ENCODE results near the gene PRRX1.

Gene PRRX1

GRCh38 chr1:170663404-170664092 is 383 bp upstream of the PRRX1 start:
- in situ Hi-C loops (cut with MboI; ENCODE audit: low sequenced_read_pairs): no loop called here

GRCh38 chr1:170664828-170665612 is 1.1 kb downstream of the PRRX1 start:
- in situ Hi-C loops (cut with MboI; ENCODE audit: low sequenced_read_pairs): no loop called here

- in situ Hi-C loops (cut with MboI; ENCODE audit: low sequenced_read_pairs): no loop called here
Observed at GRCh38 chr1:170665629-170666028, 1.7 kb downstream of the PRRX1 start.

GRCh38 chr1:170666541-170667254 is 2.8 kb downstream of the PRRX1 start:
- in situ Hi-C loops (cut with MboI; ENCODE audit: low sequenced_read_pairs): no loop called here

GRCh38 chr1:170668209-170669106 is 4.5 kb downstream of the PRRX1 start:
- in situ Hi-C loops (cut with MboI; ENCODE audit: low sequenced_read_pairs): no loop called here

- in situ Hi-C loops (cut with MboI; ENCODE audit: low sequenced_read_pairs): no loop called here
Observed at GRCh38 chr1:170669107-170669445, 5.1 kb downstream of the PRRX1 start.

GRCh38 chr1:170669586-170670530 is 5.9 kb downstream of the PRRX1 start:
- in situ Hi-C loops (cut with MboI; ENCODE audit: low sequenced_read_pairs): no loop called here

- in situ Hi-C loops (cut with MboI; ENCODE audit: low sequenced_read_pairs): no loop called here
Observed at GRCh38 chr1:170670802-170671628, 7.1 kb downstream of the PRRX1 start.

- in situ Hi-C loops (cut with MboI; ENCODE audit: low sequenced_read_pairs): no loop called here
Observed at GRCh38 chr1:170671629-170671963, 7.7 kb downstream of the PRRX1 start.

- in situ Hi-C loops (cut with MboI; ENCODE audit: low sequenced_read_pairs): no loop called here
Observed at GRCh38 chr1:170672316-170672715, 8.4 kb downstream of the PRRX1 start.

- in situ Hi-C loops (cut with MboI; ENCODE audit: low sequenced_read_pairs): no loop called here
Observed at GRCh38 chr1:170674239-170674638, 10.3 kb downstream of the PRRX1 start.

- in situ Hi-C loops (cut with MboI; ENCODE audit: low sequenced_read_pairs): no loop called here
Observed at GRCh38 chr1:170674986-170675385, 11.1 kb downstream of the PRRX1 start.

GRCh38 chr1:170675865-170676264 is 11.9 kb downstream of the PRRX1 start:
- in situ Hi-C loops (cut with MboI; ENCODE audit: low sequenced_read_pairs): no loop called here

- in situ Hi-C loops (cut with MboI; ENCODE audit: low sequenced_read_pairs): no loop called here
Observed at GRCh38 chr1:170676628-170677027, 12.7 kb downstream of the PRRX1 start.

- in situ Hi-C loops (cut with MboI; ENCODE audit: low sequenced_read_pairs): no loop called here
Observed at GRCh38 chr1:170678027-170678600, 14.2 kb downstream of the PRRX1 start.

GRCh38 chr1:170680428-170680827 is 16.5 kb downstream of the PRRX1 start:
- in situ Hi-C loops (cut with MboI; ENCODE audit: low sequenced_read_pairs): no loop called here

- in situ Hi-C loops (cut with MboI; ENCODE audit: low sequenced_read_pairs): no loop called here
Observed at GRCh38 chr1:170682169-170682568, 18.2 kb downstream of the PRRX1 start.

GRCh38 chr1:170682809-170683208 is 18.9 kb downstream of the PRRX1 start:
- in situ Hi-C loops (cut with MboI; ENCODE audit: low sequenced_read_pairs): no loop called here

GRCh38 chr1:170685166-170685565 is 21.2 kb downstream of the PRRX1 start:
- in situ Hi-C loops (cut with MboI; ENCODE audit: low sequenced_read_pairs): no loop called here

All from HL-60/S4 treated with phorbol 12-myristate 13-acetate at 8.2 ng/mL for 4 days and 3 days (cell line).